Stimulated activated memory B cell treated with anti-CD40 and anti-IgM and Interleukin-4, amounts not matched to agents 10 μg/mL and 1 μg/mL and 100 μg/mL, for 72 hours (primary cell): ENCODE measurements around the gene GPS1.
A peak's percentile ranks its signal among the peaks of the same experiment; 100 is the strongest.

Source experiments
- ATAC-seq: fragments of 150-1000 bp; cut with Tn5 transposase; 2 replicates; pipeline ENCODE4 v1.10.0; 2021
- H3K27ac Mint-ChIP-seq: one replicate; pipeline ENCODE4 v1.8.0; 2022; ENCODE audit warnings: mild to moderate bottlenecking, mixed read lengths
- H3K27me3 Mint-ChIP-seq: one replicate; pipeline ENCODE4 v1.8.0; 2022; ENCODE audit warnings: mixed read lengths
- H3K36me3 Mint-ChIP-seq: one replicate; pipeline ENCODE4 v1.8.0; 2022; ENCODE audit warnings: mixed read lengths
- H3K4me1 Mint-ChIP-seq: one replicate; pipeline ENCODE4 v1.8.0; 2022; ENCODE audit warnings: mixed read lengths
- H3K4me3 Mint-ChIP-seq: one replicate; pipeline ENCODE4 v1.8.0; 2022; ENCODE audit warnings: mild to moderate bottlenecking, moderate library complexity, mixed read lengths
- H3K9me3 Mint-ChIP-seq: one replicate; pipeline ENCODE4 v1.8.0; 2022; ENCODE audit warnings: mixed read lengths

The GPS1 gene

GRCh38 chr17:82062984-82063368 lies 11.3 kb downstream of the GPS1 start:
- H3K4me3 Mint-ChIP-seq: no peak overlapping the region
- no peak overlapping the region for H3K27ac Mint-ChIP-seq
- H3K4me1 Mint-ChIP-seq: peaks cover 21% of the 10 kb centered on the region
- no peaks in the 10 kb centered on the region for H3K9me3 Mint-ChIP-seq
- H3K27me3 Mint-ChIP-seq: no peaks in the 10 kb centered on the region
- ATAC-seq: no peak
- peaks cover 20% of the 10 kb centered on the region for H3K36me3 Mint-ChIP-seq

DNA sequence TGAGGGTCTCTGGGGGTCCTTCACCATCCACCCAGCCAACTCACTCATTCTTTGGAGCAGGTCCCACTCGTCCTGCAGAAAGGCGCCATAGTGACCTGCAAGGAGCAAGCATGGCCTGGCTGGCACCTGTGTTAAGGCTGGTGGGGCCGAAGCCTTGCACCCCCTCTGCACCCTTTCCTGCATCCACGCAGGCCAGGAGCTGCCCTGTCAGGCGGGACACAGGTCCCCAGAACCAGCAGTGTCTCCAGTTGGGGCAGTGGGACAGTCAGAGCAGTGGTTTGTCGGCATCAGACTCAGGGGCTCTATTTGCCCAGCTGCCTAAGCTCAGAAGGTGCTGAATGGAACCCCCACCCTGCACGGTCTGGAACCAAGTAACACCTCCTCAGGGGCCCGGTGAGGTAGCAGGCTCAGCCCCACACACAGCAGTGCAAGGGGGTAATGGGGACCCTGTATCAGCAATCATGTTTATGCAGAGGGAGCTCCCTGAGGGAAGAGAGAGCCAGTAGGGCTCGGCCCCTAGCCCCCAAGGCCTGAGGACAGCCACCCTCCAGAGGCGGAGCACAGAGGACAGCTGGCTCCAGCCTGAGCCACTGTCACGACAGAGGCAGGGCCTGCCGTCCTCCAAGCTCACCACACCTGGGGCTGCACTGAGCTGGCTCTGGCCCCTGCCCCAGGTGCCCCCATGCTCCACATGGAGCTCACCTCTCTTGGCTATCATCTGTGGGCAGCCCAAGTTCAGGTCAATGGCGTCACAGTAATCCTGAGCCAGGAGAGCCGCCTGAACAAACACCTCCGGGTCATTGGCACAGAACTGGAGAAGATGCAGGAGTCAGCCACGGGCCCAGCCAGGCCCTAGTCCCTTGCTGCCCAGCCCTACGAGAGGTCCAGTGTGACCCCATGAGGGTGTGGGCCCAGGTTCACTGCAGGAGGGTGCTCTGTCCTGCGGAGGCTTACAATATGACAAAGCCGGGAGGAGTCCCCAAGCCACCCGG lies 12.0 kb downstream of the GPS1 start:
- H3K27ac Mint-ChIP-seq: no peak overlapping the region
- no peaks in the 10 kb centered on the region for H3K9me3 Mint-ChIP-seq
- peak overlapping the region; percentile 76 for H3K4me3 Mint-ChIP-seq
- H3K36me3 Mint-ChIP-seq: peaks cover 16% of the 10 kb centered on the region
- no peaks in the 10 kb centered on the region for H3K27me3 Mint-ChIP-seq
- ATAC-seq: no peak
- H3K4me1 Mint-ChIP-seq: peaks cover 21% of the 10 kb centered on the region

DNA sequence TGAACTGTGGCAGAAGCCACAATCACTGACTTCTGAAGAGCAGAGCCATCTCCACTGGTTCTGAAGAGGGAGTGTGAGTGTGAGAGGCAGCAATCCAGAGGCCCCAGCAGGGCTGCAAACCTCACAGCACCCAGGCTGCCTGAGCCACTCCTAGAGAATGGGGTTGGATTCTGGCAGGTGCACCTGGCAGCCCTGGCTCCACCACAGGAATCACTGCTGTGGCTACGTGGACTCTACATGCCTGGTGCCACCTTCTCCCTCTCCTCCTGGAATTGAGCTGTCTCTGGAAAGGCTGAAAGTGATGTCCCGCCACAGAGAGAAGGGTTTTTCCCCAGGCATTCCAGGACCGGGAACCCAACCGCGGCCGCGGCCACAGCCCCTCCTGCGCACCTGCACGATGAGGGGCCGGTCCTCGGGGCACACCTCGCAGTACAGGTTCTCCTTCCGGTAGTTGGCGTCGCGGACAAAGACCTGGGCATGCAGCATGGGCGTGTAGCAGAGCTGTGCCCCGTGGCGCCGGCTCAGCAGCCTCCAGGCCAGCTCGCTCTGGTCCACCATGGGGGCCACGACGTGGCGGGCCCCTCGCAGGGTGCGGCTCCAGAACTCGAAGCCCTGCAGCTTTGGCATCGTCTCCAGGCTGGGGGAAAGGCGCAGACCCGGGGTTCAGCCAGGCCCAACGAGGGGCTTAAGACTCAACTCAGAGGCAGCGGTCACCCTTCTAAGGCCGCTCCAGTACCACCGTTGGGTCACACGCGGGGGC lies 12.9 kb downstream of the GPS1 start:
- ATAC-seq: peak; percentile 9
- H3K9me3 Mint-ChIP-seq: no peaks in the 10 kb centered on the region
- no peaks in the 10 kb centered on the region for H3K27me3 Mint-ChIP-seq
- peaks cover 21% of the 10 kb centered on the region for H3K4me1 Mint-ChIP-seq
- peak overlapping the region; percentile 76 for H3K4me3 Mint-ChIP-seq
- peak overlapping the region; percentile 71 for H3K27ac Mint-ChIP-seq
- peaks cover 13% of the 10 kb centered on the region for H3K36me3 Mint-ChIP-seq

- no peaks in the 10 kb centered on the region for H3K27me3 Mint-ChIP-seq
- peaks cover 9% of the 10 kb centered on the region for H3K36me3 Mint-ChIP-seq
- H3K4me1 Mint-ChIP-seq: peaks cover 18% of the 10 kb centered on the region
- ATAC-seq: peak; percentile 67
- H3K4me3 Mint-ChIP-seq: peak overlapping the region; percentile 76
- peak overlapping the region; percentile 93 for H3K27ac Mint-ChIP-seq
- H3K9me3 Mint-ChIP-seq: no peaks in the 10 kb centered on the region
Observed at GRCh38 chr17:82065193-82065637, 13.5 kb downstream of the GPS1 start.

DNA sequence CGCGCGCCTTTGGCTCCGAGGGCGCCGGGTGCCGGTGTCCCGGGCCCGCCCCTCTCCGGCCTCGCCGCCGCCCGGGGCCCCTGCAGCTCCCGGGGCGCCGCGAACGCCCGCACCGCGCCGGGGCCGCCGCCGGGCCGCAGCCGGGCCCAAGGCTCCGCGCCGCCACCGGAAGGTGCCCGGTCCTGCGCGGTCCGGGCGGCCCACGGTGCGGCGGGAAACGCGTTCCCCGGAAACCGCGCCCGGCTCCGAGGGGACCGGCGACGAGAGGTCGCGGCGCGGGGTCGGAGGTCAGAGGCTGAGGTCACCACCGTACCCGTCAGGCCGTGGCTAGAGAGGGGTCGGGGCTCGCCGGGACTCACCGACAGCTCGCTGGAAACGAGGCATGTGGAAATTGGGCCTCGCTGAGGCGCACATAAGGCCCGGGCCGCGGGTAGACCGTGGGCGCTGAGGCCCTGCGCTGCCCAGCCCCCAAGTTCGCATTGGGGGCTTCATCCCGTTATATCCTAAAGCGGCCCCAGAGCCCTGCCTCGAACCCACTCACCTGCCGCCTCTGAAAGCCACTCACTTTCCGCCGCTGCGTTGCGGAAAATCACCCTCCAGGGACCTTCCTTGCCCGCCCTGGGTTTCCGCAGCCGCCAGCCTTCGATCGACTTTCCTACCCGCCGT lies 14.1 kb downstream of the GPS1 start, which contains the start of gene DUS1L:
DUS1L (minus strand) TSS at position 167 of the 666 bp plus-strand sequence. CDS start 745 bp downstream, outside the sequence.
- peaks cover 7% of the 10 kb centered on the region for H3K36me3 Mint-ChIP-seq
- peak within 1 kb of the TSS; percentile 85 for H3K4me3 Mint-ChIP-seq
- peak; percentile 87 for ATAC-seq

DNA sequence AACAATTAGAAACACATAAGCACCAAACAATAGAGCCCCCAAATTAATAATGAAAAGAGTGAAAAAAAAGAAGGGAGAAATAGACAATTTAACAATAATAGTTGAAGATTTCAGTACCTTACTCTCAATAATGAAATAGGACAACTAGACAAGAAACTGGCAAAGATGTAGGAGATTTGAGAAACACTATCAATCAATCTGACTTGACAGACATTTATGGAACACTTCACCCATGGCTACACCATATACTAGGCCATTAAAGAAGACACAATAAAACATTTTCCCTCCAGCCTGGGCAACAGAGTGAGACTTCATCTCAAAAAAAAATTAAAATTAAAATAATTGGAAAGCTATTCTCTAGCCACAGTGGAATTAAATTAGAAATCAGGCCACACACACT lies 18.9 kb downstream of the GPS1 start:
- Mint-ChIP-seq H3K4me1 (peaks cover 7% of the 10 kb centered on the region), H3K9me3 (no peaks in the 10 kb centered on the region), H3K4me3 (no peak overlapping the region)

More for the DNA sequence above, 14.1 kb downstream of the GPS1 start, which contains the start of gene DUS1L:
- no peaks in the 10 kb centered on the region for H3K27me3 Mint-ChIP-seq
- no peaks in the 10 kb centered on the region for H3K9me3 Mint-ChIP-seq
- H3K27ac Mint-ChIP-seq: peak within 1 kb of the TSS; percentile 93
- peaks cover 16% of the 10 kb centered on the region for H3K4me1 Mint-ChIP-seq

GRCh38 chr17:82072827-82073226 lies 21.1 kb downstream of the GPS1 start:
- Mint-ChIP-seq H3K27me3 (peaks cover 9% of the 10 kb centered on the region), H3K4me1 (peaks cover 5% of the 10 kb centered on the region), H3K36me3 (peaks cover 10% of the 10 kb centered on the region), H3K27ac (no peak overlapping the region), H3K9me3 (no peaks in the 10 kb centered on the region), H3K4me3 (no peak overlapping the region)
- ATAC-seq: no peak

More for the DNA sequence above, 18.9 kb downstream of the GPS1 start:
- H3K36me3 Mint-ChIP-seq: no peaks in the 10 kb centered on the region
- no peak for ATAC-seq
- no peaks in the 10 kb centered on the region for H3K27me3 Mint-ChIP-seq
- no peak overlapping the region for H3K27ac Mint-ChIP-seq

DNA sequence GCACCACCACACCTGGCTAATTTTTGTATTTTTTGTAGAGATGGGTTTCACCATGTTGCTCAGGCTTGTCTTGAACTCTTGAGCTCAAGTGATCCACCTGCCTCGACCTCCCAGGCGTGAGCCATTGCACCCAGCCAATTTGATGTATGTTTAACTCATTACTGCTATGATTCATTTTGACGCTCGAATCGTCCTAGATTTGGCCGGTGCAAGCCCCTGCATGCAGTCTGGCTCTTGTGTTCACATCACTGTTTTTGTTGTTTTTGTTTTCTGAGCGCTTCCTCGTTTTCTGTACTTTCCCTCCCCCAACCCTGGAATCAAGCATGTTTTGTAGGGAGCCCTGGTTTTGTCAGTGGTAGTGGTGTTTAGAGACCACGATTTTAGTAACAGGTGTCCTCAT lies 21.7 kb downstream of the GPS1 start:
- Mint-ChIP-seq H3K36me3 (peaks cover 16% of the 10 kb centered on the region), H3K27me3 (peaks cover 9% of the 10 kb centered on the region), H3K4me3 (no peak overlapping the region), H3K9me3 (no peaks in the 10 kb centered on the region), H3K27ac (no peak overlapping the region), H3K4me1 (peaks cover 5% of the 10 kb centered on the region)
- ATAC-seq: no peak

- peaks cover 9% of the 10 kb centered on the region for H3K27me3 Mint-ChIP-seq
- H3K36me3 Mint-ChIP-seq: peaks cover 41% of the 10 kb centered on the region
- H3K27ac Mint-ChIP-seq: peak overlapping the region; percentile 4
- no peak for ATAC-seq
- no peak overlapping the region for H3K4me3 Mint-ChIP-seq
- peaks cover 5% of the 10 kb centered on the region for H3K4me1 Mint-ChIP-seq
- H3K9me3 Mint-ChIP-seq: no peaks in the 10 kb centered on the region
Observed at GRCh38 chr17:82076018-82076784, 24.5 kb downstream of the GPS1 start.

DNA sequence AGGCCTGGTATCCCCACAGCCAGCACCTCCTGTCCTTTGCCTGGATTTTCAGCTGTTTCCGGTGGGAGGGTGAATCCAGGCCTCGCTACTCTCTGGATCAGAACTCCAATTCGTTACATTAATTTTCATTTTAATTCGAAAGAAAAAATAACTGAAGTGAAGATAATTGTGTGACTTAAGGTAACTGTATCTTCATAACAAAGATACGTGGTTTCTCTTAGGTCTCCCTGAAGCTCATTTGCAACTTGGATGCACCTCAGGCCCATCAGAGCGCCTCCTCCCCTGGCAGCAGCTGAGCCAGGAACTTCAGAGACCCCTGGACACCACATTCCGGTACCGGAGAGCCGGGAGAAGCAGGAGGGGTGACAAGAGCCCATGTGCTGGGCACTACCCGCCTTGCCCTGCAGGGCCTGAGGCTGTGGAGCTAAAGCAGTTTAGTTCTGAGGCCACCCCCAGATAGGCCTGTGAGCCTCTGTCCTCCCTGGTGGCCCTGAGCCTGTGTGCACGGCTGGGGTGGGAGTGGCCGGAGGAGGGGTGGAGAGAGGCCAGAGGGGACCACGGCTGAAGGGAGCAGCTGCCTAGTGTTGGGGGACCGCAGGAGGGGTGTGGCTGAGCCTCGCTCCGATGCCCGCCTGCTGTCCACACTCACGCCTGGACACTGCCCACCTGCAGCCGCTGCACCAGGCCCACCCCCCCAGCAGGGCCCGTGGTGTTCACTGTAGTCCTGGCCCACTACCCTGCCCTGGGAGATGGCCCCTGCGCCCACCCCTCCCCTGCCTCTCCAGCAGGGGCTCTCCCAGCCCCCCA lies 25.3 kb downstream of the GPS1 start:
- Mint-ChIP-seq H3K4me1 (peaks cover 5% of the 10 kb centered on the region), H3K27me3 (peaks cover 9% of the 10 kb centered on the region), H3K36me3 (peaks cover 41% of the 10 kb centered on the region), H3K27ac (peak overlapping the region; percentile 4), H3K4me3 (no peak overlapping the region), H3K9me3 (no peaks in the 10 kb centered on the region)
- peak; percentile 9 for ATAC-seq

- H3K9me3 Mint-ChIP-seq: no peaks in the 10 kb centered on the region
- ATAC-seq: no peak
- no peak overlapping the region for H3K27ac Mint-ChIP-seq
- peaks cover 5% of the 10 kb centered on the region for H3K4me1 Mint-ChIP-seq
- H3K36me3 Mint-ChIP-seq: peaks cover 48% of the 10 kb centered on the region
- H3K4me3 Mint-ChIP-seq: no peak overlapping the region
- H3K27me3 Mint-ChIP-seq: peaks cover 9% of the 10 kb centered on the region
Observed at GRCh38 chr17:82077617-82078358, 26.1 kb downstream of the GPS1 start.

DNA sequence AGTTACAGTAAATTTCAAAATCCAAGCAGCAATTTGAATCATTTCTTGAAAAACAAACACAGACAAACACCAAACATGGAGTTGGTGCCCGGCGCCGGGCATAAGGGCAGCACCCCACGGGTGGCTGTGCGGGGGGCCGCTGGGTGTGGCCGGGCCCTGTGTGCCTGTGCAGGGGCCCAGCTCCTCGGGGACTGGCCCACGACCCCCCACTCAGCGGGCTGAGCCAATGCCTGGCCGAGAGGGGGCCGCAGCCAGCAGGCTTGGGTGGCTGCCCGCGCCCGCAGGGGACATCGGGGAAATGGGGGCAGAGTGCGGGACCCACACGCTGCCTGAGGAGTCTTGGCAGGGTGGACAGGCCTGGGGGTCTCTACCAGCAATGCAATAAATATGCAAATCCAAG lies 26.7 kb downstream of the GPS1 start:
- peaks cover 54% of the 10 kb centered on the region for H3K36me3 Mint-ChIP-seq
- H3K4me1 Mint-ChIP-seq: peaks cover 5% of the 10 kb centered on the region
- H3K4me3 Mint-ChIP-seq: no peak overlapping the region
- H3K27ac Mint-ChIP-seq: no peak overlapping the region
- H3K27me3 Mint-ChIP-seq: peaks cover 9% of the 10 kb centered on the region
- ATAC-seq: no peak
- H3K9me3 Mint-ChIP-seq: no peaks in the 10 kb centered on the region

GRCh38 chr17:82079001-82079677 lies 27.4 kb downstream of the GPS1 start:
- Mint-ChIP-seq H3K4me1 (peaks cover 5% of the 10 kb centered on the region), H3K4me3 (no peak overlapping the region), H3K27ac (no peak overlapping the region), H3K27me3 (peaks cover 9% of the 10 kb centered on the region), H3K9me3 (no peaks in the 10 kb centered on the region), H3K36me3 (peaks cover 61% of the 10 kb centered on the region)
- ATAC-seq: no peak
